HG03064 (cell line): Measurements from ENCODE around the gene PPM1L.
"Not testable (repeated sequence)": the region's sequence is repeated elsewhere in the genome, so short reads cannot be mapped to it uniquely, and the experiment has no call there.

Source experiments
- ATAC-seq: cut with Tn5 transposase; IDR thresholded peaks from one replicate; pipeline ENCODE4 v1.9.1; 2021; ENCODE audit warnings: low read depth; ENCODE audit not compliant: unreplicated experiment

Gene PPM1L

GRCh38 chr3:160755776-160756304 is at the start of gene PPM1L:
Gene PPM1L, plus strand, starts transcription at chr3:160756231.
- peak; percentile 47 for ATAC-seq

- no peak for ATAC-seq
These were observed 48.7 kb upstream of the PPM1L start for GRCh38 chr3:160707187-160707794.

GRCh38 chr3:160709477-160710182 is 46.4 kb upstream of the PPM1L start:
- no peak for ATAC-seq

GRCh38 chr3:160713144-160713543 is 42.9 kb upstream of the PPM1L start:
- not testable (repeated sequence) for ATAC-seq

- ATAC-seq = no peak
These were observed 36.3 kb upstream of the PPM1L start for GRCh38 chr3:160719710-160720109.

- ATAC-seq = no peak
These were observed 35.8 kb upstream of the PPM1L start for GRCh38 chr3:160720123-160720746.

- no peak for ATAC-seq
These were observed 33.7 kb upstream of the PPM1L start for GRCh38 chr3:160722331-160722730.

- ATAC-seq = no peak
These were observed 30.7 kb upstream of the PPM1L start for GRCh38 chr3:160725338-160725737.

GRCh38 chr3:160735826-160736225 is 20.2 kb upstream of the PPM1L start:
- no peak for ATAC-seq

- ATAC-seq = no peak
These were observed 18.0 kb upstream of the PPM1L start for GRCh38 chr3:160738048-160738447.

GRCh38 chr3:160739079-160739478 is 17.0 kb upstream of the PPM1L start:
- no peak for ATAC-seq

GRCh38 chr3:160746976-160747375 is 9.1 kb upstream of the PPM1L start:
- ATAC-seq = no peak

GRCh38 chr3:160747422-160747821 is 8.6 kb upstream of the PPM1L start:
- no peak for ATAC-seq

- no peak for ATAC-seq
These were observed 7.8 kb upstream of the PPM1L start for GRCh38 chr3:160748231-160748630.

- ATAC-seq = no peak
These were observed 7.2 kb upstream of the PPM1L start for GRCh38 chr3:160748787-160749186.

GRCh38 chr3:160753953-160754352 is 2.1 kb upstream of the PPM1L start:
- ATAC-seq = no peak

GRCh38 chr3:160754371-160754854 is 1.6 kb upstream of the PPM1L start:
- ATAC-seq = no peak

- ATAC-seq = peak; percentile 94
These were observed 930 bp upstream of the PPM1L start for GRCh38 chr3:160754855-160755747.

- no peak for ATAC-seq
These were observed 1.4 kb downstream of the PPM1L start for GRCh38 chr3:160757233-160758106.
